ENCODE results near the gene WNT1.

GRCh38 chr12:48985475-48985897 lies 7.4 kb downstream of the WNT1 start:
- TF ChIP-seq, protein P1, sequence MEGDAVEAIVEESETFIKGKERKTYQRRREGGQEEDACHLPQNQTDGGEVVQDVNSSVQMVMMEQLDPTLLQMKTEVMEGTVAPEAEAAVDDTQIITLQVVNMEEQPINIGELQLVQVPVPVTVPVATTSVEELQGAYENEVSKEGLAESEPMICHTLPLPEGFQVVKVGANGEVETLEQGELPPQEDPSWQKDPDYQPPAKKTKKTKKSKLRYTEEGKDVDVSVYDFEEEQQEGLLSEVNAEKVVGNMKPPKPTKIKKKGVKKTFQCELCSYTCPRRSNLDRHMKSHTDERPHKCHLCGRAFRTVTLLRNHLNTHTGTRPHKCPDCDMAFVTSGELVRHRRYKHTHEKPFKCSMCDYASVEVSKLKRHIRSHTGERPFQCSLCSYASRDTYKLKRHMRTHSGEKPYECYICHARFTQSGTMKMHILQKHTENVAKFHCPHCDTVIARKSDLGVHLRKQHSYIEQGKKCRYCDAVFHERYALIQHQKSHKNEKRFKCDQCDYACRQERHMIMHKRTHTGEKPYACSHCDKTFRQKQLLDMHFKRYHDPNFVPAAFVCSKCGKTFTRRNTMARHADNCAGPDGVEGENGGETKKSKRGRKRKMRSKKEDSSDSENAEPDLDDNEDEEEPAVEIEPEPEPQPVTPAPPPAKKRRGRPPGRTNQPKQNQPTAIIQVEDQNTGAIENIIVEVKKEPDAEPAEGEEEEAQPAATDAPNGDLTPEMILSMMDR (IDR thresholded peaks at IDR 0.05; ENCODE audit: extremely low read depth in 1 of 2, insufficient read depth in 1 of 2, low read depth in 1 of 2, low read length in 2 of 2), result no peak
- TF ChIP-seq FOS (IDR thresholded peaks at IDR 0.05; ENCODE audit: borderline replicate concordance, insufficient read depth, low read length), result no peak
- TF ChIP-seq EZH2 (IDR thresholded peaks at IDR 0.05; ENCODE audit: borderline replicate concordance, low read depth, low read length, severe bottlenecking), result peak; percentile 51
- TF ChIP-seq POLR2A (IDR thresholded peaks at IDR 0.05; ENCODE audit: low read depth, low read length), result no peak
- TF ChIP-seq, protein P2, sequence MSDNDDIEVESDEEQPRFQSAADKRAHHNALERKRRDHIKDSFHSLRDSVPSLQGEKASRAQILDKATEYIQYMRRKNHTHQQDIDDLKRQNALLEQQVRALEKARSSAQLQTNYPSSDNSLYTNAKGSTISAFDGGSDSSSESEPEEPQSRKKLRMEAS (IDR thresholded peaks at IDR 0.05; ENCODE audit: insufficient read depth, insufficient read length), result no peak
- no peak for TF ChIP-seq POLR2AphosphoS5 (IDR thresholded peaks at IDR 0.05; ENCODE audit: insufficient read depth, low read depth, low read length)
- no peak for TF ChIP-seq JUN (IDR thresholded peaks at IDR 0.05; ENCODE audit: borderline replicate concordance, insufficient read depth, insufficient read length, low read depth)

All from endothelial cell of umbilical vein (primary cell).